GM12801 (cell line): ENCODE measurements around the gene STX7.

ENCODE experiments used
- TF ChIP-seq, protein P1 (sequence below): IDR thresholded peaks from one replicate; pipeline ENCODE4 v1.5.1; 2011; ENCODE audit warnings: control low read depth; ENCODE audit not compliant: insufficient read length; ENCODE audit errors: extremely low read depth

STX7 gene

DNA sequence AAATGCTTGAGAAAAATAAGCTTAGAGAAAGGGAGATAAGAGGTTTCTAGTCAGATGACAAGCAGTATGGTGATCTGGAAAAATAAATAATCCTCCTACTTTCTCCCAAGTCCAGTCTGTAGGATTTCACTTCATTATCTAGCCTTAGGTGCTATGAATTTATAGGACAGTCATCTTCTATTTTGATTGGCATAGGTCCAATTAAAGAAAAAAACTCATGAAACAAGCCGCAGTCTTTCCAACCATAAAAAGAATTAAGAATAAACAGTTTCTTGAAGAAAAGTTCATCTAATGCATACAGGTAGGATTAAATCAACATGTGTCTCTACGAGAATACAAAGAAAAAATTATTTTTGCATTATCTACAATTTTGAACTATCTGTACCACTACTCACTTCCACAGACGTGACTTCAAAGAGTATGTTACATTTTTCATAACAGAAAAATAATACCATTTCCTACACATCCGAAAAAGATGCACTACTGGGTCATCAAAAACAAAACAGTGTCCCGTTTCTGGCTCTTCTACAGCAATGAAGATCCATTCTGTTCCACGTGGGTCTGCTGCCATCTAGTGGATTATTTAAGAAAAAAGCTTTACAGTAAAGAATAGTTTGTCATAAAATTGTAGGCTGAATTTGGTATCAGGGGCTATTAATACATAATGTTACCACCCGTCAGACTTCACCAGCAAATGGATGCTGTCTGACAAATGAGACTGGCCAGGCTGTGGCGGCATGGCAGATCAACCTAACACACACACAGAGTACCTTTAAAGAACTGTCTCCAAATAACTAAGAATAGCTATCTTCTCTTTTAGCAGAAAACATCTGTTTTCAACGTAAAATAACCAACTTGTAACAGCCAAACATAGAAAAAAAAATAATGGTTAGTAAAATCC lies 28.9 kb downstream of the STX7 start:
- TF ChIP-seq, protein P1, sequence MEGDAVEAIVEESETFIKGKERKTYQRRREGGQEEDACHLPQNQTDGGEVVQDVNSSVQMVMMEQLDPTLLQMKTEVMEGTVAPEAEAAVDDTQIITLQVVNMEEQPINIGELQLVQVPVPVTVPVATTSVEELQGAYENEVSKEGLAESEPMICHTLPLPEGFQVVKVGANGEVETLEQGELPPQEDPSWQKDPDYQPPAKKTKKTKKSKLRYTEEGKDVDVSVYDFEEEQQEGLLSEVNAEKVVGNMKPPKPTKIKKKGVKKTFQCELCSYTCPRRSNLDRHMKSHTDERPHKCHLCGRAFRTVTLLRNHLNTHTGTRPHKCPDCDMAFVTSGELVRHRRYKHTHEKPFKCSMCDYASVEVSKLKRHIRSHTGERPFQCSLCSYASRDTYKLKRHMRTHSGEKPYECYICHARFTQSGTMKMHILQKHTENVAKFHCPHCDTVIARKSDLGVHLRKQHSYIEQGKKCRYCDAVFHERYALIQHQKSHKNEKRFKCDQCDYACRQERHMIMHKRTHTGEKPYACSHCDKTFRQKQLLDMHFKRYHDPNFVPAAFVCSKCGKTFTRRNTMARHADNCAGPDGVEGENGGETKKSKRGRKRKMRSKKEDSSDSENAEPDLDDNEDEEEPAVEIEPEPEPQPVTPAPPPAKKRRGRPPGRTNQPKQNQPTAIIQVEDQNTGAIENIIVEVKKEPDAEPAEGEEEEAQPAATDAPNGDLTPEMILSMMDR, result no peak

DNA sequence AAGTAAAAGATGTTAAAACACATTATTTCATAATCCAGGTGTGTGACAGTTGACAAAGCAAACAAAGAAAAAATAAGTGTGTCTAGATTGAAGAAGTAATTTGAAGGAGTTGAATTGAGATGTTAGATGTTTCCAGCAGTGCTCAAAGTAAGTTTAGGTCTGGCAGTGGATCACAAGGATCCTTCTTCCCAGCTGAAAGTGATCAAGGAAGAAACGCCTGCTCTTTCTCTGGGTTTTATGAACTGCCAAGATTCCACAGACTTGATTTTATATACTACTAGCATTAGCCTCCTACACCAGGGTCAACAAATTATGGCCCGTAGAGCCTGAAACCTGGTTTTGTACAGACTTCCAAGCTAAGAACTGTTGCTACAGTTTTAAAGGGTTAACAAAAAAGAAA lies 30.3 kb downstream of the STX7 start:
- TF ChIP-seq, protein P1, result no peak

DNA sequence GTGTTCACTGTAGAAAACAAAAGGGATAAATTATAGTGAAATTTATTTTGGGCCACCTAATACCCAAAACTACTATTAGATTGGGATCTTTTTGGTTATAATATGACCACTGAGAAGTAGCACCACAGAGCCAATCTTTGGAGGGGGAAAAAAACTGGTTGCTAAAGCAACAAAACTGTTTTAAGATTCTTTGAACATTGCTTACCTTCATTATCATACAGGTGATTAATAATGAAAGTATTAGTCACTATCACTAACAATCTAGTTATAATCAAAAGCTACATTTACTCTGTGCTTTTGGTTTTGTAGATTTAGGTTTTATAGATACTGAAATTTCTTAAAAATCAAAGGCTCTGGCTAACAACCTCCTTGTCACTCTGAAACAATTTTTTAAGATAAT lies 31.7 kb downstream of the STX7 start:
- TF ChIP-seq, protein P1, result no peak

DNA sequence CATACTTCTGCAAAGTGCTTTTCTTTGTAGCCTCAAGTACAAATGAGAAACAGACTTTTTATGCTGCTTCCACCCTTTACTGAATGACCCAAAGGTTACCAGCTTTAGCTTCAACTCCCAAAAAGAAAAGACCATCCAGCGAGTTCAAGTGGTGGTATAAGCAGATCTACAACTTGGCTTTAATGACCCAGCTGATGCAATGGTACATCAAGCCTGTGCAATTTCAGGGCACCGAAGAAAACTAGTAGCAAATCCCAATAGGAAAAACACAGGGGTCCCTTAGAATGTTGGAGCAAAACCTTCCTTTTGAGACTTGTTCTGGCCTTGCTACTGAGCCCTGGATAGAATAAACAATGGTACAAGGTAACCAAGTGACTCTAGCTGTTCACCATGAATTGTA lies 33.8 kb downstream of the STX7 start:
- TF ChIP-seq, protein P1, result no peak

DNA sequence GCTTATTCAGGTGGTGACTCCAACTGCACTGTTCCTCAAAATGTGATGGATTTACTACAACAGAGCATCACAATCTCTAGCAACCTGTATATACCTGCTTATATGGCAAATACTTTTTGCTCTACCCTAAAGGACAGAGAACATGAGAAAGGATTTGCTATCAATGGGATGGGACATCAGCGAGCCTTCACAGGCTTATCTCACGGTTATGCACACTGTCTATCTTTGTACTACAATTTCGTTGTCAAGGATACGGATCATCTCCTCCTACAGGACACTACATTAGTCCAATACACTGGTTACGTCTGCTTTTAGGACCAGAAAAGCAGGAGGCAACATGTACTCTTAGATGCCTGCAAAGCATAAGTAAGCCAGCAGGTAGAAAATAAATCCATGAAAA lies 34.2 kb downstream of the STX7 start:
- TF ChIP-seq, protein P1, result no peak

DNA sequence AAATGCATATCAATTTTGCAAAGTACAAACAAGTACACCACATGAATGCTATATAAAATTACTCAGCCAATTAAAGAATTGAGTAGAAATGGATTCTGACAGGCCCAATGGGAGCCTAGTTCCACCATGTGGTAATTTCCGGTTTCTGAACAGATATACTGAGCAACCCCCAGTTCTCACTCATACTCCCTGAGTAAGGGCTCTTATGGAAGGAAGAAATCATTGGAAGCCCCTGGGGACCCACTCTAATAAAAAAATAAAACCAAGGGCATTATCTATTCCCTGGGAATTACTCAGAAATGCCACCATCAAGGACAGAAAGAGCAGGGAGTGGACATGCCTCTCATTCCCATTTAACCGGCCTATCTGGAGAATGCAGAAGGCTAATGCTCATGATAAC lies 34.6 kb downstream of the STX7 start:
- TF ChIP-seq, protein P1, result no peak

DNA sequence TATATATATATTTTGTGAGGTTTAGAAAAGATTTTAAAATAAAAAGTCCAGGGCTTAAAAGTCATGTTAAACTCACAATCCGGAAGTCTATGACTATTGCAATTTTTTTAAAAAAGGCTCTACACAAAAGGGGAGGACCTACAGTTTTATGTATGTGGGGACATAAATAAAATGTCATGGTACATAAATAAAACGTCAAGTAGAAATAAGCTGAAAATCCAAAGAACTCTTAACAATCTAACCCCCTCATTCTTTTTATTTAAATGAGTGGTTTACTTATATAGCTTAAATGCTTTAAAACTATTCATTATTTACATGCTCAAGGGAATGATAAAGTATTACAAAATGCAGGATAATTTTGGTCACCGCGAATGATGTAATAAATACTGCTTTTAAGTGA lies 36.2 kb downstream of the STX7 start:
- TF ChIP-seq, protein P1, result no peak
